HK-2 (cell line): ENCODE data around the gene PPP1R14D.

Experiments
- DNase-seq: peaks from one replicate; pipeline ENCODE4 v3.0.0-alpha.2; 2018; ENCODE audit not compliant: unreplicated experiment

Gene PPP1R14D

DNA sequence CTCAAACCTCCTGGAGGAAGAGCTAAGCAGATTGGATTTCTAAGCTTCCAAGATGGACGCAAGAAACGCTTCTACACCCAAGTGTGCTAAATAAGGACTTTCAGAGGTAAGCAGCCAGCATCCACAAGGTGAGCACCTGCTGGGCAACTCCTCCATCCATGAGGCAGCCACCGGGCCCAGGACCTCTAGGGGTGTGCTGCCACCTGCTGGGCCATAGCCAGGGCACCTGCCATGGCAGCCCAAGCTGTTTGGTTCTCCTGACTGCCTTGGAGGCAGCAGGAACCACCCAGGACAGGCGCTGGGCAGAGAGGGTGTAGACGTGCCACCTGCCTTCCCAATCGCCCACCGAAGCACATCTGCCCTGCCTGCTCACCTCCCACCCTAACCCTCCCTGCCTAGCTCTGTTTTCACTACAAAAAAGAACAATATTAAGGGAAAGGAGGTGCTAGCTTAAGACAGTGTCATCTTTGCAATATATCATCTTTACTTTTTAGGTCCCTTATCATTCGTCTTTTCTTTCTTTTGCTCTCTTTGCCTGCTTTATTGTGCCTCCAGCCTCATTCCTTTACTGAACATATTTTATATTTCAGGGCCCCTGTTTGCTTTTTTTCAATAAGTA lies 45.8 kb downstream of the PPP1R14D start:
- peak; percentile 59 for DNase-seq

DNA sequence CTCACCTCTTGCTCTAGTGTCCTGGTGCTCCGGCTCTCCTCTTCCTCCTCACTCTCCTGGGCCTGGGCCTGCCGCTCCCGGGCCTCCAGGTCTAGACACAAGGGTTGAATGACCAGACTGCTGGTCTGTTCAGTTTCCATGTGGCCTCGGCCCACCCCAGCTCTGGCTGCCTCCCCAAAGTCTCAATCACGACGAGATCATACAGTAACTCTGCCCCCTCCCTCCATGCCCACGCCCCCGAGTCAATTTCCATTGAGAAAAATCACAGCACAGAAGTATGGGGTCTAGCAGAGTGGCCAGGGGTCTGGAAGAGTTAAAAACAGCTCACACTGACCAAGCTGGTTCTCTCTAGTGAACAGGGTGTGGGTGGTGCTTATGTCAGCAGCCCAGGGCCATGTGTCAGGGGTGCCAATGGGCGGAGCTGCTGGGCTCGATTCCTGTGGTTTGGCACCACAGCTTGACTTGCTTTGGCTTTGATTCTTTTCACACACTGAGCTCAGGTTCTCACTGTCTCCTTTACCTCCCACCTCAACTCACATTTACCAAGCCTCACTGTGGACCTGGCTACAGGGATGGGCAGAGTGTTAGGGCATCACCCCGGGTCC lies 51.9 kb downstream of the PPP1R14D start:
- peak; percentile 44 for DNase-seq

DNA sequence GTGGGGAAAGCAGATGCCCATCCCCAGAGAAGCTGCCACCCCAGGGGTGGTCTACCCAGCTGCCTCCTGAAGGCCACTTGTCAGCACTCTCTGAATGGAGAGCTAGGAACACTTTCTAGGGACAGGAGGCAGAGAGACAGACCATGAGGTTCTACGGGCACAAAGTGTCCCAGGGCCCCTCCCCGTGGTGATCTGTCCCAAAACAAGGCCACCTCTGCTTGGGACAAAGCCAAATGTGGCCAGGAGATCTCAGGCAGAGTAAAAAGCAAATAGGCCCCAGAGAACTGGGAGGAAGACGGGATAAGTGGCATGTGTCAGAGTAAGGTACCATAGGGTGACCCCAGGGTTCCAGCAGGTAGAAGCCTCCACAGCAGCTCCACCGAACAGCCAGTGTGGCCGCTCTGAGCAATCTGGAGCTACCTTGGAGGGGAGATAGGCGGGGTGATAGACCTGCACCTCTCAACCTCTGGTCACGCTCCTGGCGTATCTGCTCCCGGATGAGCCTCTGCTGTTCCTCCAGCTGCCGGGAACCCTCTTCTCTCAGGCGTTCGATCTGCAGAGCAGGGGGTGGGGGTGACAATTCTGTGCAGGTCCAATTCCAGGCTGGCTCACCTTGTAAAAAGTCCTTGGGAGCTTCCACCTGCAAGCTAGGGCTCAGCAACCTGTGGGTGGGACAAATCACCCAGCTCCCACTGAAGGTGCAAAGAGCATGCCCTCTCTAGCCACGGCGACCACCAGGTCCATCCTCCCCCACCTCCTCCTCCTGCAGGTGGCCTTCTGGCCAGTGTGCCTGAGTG lies 52.6 kb downstream of the PPP1R14D start:
- DNase-seq, result no peak

DNA sequence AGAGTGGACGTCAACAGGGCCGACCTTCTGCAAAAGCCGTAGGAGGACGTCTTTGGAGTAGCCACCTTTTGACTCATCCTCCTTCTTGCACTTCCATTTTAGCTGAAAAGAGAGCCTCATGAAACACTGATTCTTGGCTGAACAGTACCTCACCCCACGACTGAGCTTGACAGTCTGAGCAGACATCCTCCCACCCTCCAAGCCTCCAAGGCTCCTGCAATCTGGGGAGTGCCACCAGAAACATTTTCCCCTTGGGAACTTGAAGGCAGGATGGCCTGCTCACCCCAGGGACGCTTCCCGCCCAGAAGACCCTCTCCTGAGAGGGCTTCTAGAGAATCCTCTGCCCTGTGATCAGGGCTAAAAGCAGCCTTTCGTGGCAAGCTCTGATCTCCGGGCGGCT lies 53.5 kb downstream of the PPP1R14D start:
- no peak for DNase-seq

DNA sequence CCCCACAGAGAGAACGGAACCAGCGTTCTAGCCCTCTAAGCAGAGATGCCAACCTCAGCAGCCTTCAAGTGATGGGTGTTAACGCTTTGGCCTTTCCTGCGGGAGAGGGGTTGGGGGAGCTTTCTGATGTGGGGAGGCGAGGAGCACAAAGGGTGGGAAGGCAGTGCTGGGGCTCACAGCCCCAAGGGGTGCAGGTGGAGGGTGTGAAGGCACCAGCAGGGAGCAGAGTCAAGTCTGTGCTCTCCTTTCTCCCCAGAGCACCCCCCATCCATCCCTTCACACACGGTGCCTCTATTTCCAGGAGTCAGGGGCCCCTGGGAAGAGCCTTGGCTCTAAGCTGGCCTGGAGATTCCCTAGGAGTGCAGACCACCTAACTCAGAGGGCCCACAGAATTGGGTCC lies 54.6 kb downstream of the PPP1R14D start:
- DNase-seq, result no peak

DNA sequence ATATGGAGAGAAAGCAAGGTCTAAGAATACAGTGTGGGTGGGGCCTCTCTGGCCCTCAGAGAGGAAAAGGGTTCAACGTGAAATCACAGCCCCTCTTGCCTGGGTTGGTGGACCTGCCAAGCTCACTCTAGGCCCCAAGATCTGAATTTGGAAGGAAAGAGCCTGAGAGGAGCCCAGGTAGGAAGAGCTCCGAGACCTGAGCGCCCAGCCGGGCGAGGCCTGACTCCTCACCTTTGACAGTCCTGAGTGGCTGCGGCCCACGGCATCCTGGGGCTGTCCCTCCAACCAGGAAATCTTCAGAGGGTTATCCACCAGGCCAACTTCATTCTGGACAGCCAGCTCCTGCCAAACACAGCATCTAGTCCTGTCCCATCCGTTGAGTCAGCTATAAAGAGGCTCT lies 55.0 kb downstream of the PPP1R14D start:
- DNase-seq, result no peak

DNA sequence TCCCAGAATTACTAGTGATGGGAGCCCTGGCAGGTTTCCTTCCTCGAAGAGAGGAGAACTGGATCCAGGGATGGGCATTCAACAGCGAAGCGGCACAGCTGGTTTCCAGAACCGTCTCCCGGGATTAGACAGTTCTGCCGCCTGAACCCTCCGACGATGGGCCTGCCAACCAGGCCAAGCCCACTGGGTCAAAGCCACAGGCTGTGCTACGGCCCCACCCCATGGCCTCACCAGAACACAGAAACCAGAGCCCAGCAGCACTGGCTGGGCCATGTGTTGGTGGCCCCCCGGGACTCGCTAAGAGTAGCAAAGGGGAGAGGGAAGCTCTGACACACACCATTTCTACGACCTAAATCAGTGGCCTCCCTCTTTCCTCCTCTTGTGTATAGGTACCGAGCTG lies 56.5 kb downstream of the PPP1R14D start:
- DNase-seq, result no peak

DNA sequence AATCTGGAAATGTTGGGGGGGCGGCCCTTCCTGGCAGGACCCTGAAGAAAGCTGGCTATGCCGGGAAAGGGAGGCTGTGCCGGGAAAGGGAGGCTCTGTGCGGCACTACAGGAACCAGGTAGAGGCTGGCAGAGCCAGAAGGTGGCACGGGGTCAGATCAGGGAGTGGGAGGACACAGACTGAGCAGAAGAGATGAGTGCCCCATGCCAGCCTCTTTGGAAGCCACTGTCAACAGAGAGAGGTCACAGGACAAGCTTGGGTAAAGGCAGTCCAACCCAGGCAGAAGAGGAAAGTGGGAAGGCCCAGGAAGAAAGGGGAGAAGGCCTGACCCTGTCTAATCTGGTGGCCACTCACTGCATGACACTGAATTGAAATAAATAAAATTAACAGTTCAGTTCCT lies 57.3 kb downstream of the PPP1R14D start:
- DNase-seq, result no peak

DNA sequence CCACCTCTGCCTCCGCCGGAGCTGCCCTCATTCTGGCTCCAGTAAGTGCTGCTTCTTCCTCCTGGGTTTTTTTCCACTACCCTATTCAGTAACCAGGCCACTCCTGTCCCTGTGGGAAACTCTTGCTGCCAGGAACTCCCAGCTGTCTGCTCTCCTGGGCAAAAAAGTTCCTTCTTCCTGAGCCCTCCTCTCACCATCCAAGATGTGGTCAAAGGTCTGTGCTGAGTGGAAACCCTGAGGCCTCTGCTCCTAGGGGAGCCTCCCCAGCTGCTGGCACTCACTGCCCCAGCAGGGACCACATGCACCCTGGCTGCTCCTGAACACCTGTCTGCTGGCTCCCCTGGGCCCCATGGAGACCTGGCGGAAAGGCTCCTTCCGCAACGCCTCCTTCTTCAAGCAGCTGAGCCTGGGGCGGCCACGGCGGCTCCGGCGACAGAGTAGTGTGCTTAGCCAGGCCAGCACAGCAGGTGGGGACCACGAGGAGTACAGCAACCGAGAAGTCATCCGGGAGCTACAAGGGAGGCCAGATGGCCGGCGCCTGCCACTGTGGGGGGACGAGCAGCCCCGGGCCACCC lies 58.3 kb downstream of the PPP1R14D start:
- DNase-seq, result no peak

DNA sequence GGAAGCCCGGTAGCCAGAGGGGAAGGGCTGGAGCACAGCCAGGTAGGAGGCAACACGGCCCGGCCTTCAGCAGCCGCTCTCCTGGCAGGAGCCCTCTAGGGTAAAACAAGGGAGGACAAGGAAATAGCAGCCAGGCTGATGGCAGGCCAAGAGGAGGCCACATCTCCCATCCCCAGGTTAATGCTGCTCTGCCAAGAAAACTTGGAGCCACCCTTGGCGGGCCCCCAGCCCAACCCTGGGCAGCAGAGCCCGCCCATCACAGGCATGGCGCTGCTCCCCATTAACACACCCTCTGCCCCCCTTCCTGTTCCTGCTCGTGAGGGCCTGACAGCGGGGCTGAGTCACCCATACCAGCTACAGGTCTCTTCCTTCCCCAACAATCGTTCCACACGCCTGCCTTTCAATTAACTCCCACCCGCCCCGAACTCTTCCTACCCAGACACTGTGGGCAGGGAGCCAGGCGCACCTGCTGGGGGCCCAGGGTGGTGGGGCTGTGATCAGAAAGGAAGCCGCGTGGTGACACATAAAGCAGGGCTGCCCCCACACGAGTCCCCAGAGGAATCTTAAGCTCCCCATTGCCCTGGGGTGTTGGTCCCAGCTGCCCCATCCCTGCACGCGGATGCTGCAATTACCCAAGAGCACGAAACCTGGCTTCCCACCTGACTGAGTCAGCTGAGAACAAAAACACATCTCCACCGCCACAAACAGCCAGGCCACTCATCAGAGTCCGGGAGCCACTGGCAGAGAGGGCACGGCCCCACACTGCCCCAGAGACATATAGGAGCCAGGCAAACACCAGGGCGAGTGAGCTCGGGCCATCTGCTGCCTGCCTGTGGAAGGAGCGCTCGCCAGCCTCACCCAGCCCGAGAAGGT lies 59.0 kb downstream of the PPP1R14D start, which contains the start of gene C15orf62:
Gene C15orf62 (plus strand): TSS at position 707 of the 873 bp plus-strand sequence. CDS start 516 bp downstream, outside the sequence.
- peak; percentile 73 for DNase-seq

DNA sequence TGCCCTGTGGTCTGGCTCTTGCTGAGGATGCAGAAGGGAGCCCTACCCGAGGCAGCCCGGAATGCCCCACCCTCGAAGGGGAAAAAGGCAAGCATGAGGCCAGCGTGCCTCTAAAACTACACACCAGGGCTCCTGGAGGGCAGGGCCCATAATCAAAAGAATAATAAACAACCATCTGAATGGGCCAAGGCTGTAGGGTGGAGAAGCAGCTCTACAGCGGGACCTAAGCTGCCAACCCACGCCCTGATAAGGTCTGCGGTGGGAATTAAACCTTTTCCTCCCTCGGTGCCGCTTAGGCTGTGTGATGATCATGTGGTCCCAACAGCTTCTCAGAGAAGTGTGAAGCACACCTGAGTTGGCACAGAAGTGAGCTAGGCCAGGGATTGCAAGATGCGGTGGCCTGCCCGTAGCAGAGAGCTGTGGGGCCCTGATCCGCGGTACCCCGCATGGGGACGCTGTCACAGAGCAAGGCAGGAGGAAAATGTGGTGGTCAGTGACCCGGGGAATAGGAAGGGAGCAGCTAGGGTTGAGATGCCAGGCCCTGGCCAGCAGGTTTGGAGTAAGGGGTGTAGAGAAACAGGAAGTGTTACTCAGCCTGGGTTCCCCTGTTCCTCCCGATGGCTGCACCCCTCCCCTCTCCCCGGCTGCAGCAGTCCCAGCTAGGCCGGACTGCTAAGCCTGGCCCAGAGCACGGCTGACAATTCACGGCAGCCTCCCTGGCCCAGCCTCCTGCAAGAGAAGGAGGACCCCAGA lies 59.8 kb downstream of the PPP1R14D start:
- no peak for DNase-seq

DNA sequence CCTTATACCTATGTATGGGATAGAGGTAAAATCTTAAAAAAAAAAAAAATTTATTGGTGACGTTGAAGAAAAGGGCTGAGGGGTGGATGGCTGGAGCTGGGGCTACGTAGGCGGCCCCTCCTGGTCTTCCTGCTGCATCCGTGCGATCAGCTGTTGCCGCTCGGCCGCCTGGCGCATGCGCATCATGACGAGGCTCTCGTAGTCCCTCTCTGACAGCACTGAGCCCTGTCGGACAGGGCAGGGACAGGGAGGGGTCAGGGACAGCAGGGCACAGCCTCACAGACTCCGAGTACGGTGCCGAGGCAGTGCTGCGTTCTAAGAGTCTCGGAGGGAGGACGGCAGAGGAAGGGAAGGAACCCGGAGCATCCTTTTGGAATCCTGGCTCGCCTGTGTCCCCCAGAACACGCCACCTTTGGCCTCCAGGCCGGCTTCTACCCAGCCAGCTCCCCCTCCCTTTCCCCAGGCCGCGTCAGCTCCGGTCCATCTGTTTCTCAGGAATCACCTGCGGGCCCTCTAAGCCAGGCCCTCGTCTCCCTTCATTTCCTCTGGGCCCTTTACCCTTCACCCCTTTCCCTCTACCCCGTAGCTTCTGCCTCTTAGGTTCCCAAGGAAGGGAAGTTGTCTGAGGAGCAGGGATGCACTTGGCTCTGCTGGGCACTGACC lies 60.5 kb downstream of the PPP1R14D start:
- no peak for DNase-seq

DNA sequence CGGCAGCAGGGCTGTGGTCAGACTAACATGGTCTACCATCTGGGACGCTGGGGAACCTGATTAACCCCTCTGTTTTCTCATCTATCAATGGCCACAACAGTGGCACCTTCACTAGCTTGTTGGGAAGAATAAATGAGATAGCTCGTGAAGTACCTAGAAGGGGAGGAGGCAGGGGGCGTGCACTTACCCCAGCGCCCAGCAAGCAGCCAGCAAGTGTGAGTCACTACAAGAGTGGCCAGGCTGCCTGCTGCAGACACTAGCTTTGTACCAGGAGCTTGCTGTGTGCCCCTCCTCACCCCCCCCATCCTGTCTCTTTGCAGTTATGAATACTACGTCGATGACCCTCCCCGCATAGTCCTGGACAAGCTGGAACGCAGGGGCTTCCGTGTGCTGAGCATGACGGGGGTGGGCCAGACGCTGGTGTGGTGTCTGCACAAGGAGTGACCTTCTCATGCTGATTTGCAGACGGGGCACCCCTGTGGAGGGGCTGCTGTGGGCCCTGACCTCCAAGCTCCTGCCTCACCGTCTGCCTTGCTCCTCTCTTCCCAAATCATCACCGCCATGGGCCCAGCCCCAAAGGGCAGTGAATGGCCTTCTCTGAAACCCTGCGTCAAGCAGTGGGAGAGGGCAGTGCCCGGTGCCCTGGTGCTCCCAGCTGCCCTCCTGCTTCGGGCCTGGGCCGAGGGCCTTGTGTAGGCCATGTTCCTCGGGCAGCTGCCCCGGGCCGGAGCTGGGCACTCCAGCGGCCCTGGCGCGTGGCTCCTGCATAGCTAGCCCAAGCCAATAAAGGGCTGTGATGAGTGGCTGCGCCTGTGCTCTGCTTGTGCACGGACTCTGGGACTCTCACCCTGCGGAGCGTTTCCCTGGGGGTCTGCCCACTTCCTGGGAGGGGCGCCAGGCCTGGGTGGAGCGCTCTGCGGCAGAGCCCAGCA lies 61.3 kb downstream of the PPP1R14D start:
- peak; percentile 56 for DNase-seq

DNA sequence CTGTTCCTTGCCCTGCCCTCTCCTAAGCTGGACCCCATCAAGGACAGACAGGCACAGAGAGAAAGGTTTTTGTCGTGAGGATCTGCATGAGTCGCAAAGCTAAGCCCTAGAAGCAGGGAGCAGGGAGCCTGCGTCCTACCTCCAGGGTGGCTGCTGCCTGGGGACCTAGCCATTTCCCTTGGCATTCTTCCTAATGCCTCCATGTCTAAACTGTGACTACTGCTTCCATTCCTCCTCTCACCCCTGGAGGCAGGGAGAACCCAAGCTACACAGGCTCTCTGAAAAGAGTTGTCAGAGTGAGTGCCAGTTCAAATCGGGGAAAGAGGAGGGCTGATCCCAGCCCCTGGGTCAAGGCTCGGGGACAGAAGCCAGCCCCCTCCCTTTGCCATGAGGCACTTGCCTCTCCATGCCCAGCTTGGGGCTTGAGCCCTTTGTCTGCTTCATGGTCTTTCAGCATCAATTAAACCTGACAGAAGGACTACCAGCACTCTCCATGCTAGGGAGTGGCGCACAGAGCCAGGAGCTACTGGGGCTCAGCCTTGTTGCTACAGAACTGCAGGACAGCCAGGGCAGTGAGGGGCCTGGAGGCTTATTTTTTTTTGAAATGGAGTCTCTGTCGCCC lies 62.2 kb downstream of the PPP1R14D start:
- no peak for DNase-seq
